Natural killer cell (primary cell): ENCODE measurements around the gene ATP5F1D. TPM values are rescaled to one million over a fixed set of nuclear protein-coding genes. Genes with fewer than 3 reads are reported as not detected.

ENCODE experiments used
- ATAC-seq, 3 donors: fragments of 150-1000 bp in 2 of 3; fragments of 200-7000 bp in 1 of 3; cut with Tn5 transposase; 1 replicate in 1 of 3; 2 replicates in 2 of 3; pipeline ENCODE4 v1.10.0; 2021; ENCODE audit warnings: mild to moderate bottlenecking in 2 of 3, moderate library complexity in 2 of 3
- DNase-seq, 2 donors: peaks; one replicate each; pipeline versions ENCODE4 v3.0.0 to v3.0.0-alpha.2; 2013 to 2021; ENCODE audit warnings: mixed read lengths in 1 of 2
- H3K27ac ChIP-seq: one replicate; pipeline ENCODE4 v1.5.1; 2013; ENCODE audit warnings: mild to moderate bottlenecking, low read length
- H3K27me3 ChIP-seq: one replicate; pipeline ENCODE4 v1.6.1; 2013; ENCODE audit warnings: low read length; ENCODE audit not compliant: control insufficient read depth, insufficient read depth
- H3K36me3 ChIP-seq: one replicate; pipeline ENCODE4 v1.6.1; 2013; ENCODE audit warnings: low read length; ENCODE audit not compliant: control insufficient read depth, insufficient read depth
- H3K4me1 ChIP-seq: one replicate; pipeline ENCODE4 v1.6.1; 2013; ENCODE audit warnings: low read length; ENCODE audit not compliant: control insufficient read depth, insufficient read depth
- H3K4me3 ChIP-seq: one replicate; pipeline ENCODE4 v1.5.1; 2013; ENCODE audit warnings: low read length
- H3K9me3 ChIP-seq: one replicate; pipeline ENCODE4 v1.6.1; 2013; ENCODE audit warnings: low read length; ENCODE audit not compliant: control insufficient read depth, insufficient read depth
- H3K27ac Mint-ChIP-seq, 2 donors: one replicate each; pipeline ENCODE4 v1.8.0; 2022; ENCODE audit warnings: mild to moderate bottlenecking in 2 of 2, mixed read lengths in 2 of 2, moderate library complexity in 1 of 2
- H3K27me3 Mint-ChIP-seq, 2 donors: one replicate each; pipeline ENCODE4 v1.8.0; 2022; ENCODE audit warnings: low read depth in 2 of 2, mixed read lengths in 2 of 2
- H3K36me3 Mint-ChIP-seq: one replicate; pipeline ENCODE4 v1.8.0; 2022; ENCODE audit warnings: mixed read lengths
- H3K4me1 Mint-ChIP-seq, 2 donors: one replicate each; pipeline ENCODE4 v1.8.0; 2022; ENCODE audit warnings: mixed read lengths in 2 of 2
- H3K4me3 Mint-ChIP-seq: one replicate; pipeline ENCODE4 v1.8.0; 2022; ENCODE audit warnings: mild to moderate bottlenecking, moderate library complexity, mixed read lengths
- H3K9me3 Mint-ChIP-seq, 2 donors: one replicate each; pipeline ENCODE4 v1.8.0; 2022; ENCODE audit warnings: mixed read lengths in 2 of 2
- WGBS: methylation state at CpG from one replicate; pipeline ENCODE4 v1.1.7; 2013; ENCODE audit warnings: missing lambda C conversion rate; ENCODE audit not compliant: insufficient coverage; 5-methylcytosine and 5-hydroxymethylcytosine counted together
- intact Hi-C: fragments of 100-400 bp; cut with micrococcal nuclease; formaldehyde crosslinking; loops from one replicate; pipeline ENCODE4 v1.14.2; 2022
- total RNA-seq, 4 donors: library from RNA; stranded (reverse); fragments of 120-200 nt in 1 of 4; gene quantifications; one replicate each; pipeline versions ENCODE4 v1.2.3 to v1.2.4, GENCODE V29; 2013 to 2022
- TF ChIP-seq, protein P1 (sequence below): fragments of 200-600 bp; IDR thresholded peaks from one replicate; pipeline ENCODE4 v1.8.0; 2022; ENCODE audit warnings: antibody characterized with exemption

The ATP5F1D gene
- total RNA-seq, 3 donors from 2014 or later (not counting 1 experiment from before 2014, with no cell fraction given), result 88.6 to 119 (median 104) TPM

DNA sequence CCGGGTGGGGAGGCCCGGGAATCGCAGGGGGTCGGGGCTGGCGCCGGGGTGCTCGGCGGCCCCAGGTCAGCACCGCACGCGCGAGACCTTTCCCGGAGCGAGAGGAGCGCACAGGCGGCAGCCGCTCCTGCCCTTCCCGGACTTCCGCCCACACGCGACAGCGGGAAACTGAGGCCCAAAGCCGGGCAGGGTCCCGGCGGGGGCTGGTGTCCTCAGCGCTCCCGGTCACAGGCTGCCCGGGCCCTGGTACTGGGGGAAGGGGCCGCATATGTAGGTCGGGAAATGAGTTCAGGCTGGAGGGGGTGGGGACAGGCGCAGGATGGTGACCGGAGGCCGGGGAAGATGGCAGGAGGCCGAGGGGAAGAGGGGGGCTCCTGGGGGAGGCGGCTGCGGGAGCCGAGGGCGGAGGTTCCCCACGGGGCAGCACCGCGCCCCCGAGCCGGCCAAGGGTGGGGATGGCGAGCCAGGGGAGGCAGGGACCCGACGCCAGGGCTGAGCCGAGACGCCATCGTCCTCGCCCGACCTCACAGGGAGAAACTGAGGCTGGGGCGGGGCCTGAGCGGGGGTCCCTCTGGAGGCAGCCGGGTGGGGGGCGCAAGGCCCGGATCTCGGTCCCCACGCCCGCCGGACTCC lies 4.4 kb upstream of the ATP5F1D start:
- Mint-ChIP-seq H3K4me3 (peak overlapping the region; percentile 65), H3K27ac (no peak overlapping the region), H3K27me3 (peaks cover 10 to 14% of the 10 kb centered on the region in 2 donors), H3K36me3 (no peaks in the 10 kb centered on the region), H3K4me1 (peaks cover 16 to 24% of the 10 kb centered on the region in 2 donors), H3K9me3 (no peaks in the 10 kb centered on the region)
- DNase-seq, result peak in 1 of 2 donors; percentile 45
- peaks cover 18% of the 10 kb centered on the region for H3K27me3 ChIP-seq
- H3K36me3 ChIP-seq, result no peaks in the 10 kb centered on the region
- under 1% methylated on average over 60 of the region's 60 CpGs for WGBS
- TF ChIP-seq, protein P1, sequence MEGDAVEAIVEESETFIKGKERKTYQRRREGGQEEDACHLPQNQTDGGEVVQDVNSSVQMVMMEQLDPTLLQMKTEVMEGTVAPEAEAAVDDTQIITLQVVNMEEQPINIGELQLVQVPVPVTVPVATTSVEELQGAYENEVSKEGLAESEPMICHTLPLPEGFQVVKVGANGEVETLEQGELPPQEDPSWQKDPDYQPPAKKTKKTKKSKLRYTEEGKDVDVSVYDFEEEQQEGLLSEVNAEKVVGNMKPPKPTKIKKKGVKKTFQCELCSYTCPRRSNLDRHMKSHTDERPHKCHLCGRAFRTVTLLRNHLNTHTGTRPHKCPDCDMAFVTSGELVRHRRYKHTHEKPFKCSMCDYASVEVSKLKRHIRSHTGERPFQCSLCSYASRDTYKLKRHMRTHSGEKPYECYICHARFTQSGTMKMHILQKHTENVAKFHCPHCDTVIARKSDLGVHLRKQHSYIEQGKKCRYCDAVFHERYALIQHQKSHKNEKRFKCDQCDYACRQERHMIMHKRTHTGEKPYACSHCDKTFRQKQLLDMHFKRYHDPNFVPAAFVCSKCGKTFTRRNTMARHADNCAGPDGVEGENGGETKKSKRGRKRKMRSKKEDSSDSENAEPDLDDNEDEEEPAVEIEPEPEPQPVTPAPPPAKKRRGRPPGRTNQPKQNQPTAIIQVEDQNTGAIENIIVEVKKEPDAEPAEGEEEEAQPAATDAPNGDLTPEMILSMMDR, result no peak
- no peak overlapping the region for H3K4me3 ChIP-seq
- peaks cover 36% of the 10 kb centered on the region for H3K4me1 ChIP-seq
- no peak for ATAC-seq
- no peak overlapping the region for H3K27ac ChIP-seq
- intact Hi-C loops, result no loop called here
- H3K9me3 ChIP-seq, result no peaks in the 10 kb centered on the region

DNA sequence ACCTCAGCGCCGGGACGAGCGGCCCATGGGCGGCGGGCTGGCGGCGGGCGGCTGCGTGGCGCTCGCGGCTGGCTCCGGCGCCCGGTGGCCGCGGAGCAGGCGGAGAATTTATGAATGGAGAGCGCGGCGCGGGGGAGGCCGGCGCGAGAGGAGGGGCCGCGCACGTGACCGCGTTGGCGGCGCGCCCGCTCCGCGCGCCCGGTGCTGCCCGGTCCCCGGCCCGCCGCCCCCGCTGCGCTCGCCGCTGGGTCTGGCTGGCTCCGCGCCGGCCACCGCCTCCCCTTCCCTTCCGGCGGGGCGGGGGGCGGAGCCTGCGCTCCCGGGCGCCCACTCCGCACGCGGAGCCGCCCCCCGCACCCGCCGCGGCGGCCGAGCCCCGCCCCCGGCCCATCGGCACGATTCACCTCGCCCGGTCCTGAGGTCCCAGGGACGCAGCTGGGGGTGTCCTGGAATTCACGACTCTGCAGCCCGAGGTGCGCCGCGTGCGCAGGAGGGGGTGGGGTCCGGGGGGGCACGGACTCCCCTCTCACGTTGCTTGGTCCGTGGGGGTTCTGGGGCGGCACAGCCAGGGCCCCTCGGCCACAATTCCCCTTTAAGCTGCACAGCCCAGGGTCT lies 3.7 kb upstream of the ATP5F1D start, which contains the start of gene CBARP:
CBARP (minus strand) TSS at position 252 of the 615 bp plus-strand sequence. CDS start 1,905 bp downstream, outside the sequence.
- intact Hi-C loops, result no loop called here
- DNase-seq, result peak in 1 of 2 donors; percentile 64

DNA sequence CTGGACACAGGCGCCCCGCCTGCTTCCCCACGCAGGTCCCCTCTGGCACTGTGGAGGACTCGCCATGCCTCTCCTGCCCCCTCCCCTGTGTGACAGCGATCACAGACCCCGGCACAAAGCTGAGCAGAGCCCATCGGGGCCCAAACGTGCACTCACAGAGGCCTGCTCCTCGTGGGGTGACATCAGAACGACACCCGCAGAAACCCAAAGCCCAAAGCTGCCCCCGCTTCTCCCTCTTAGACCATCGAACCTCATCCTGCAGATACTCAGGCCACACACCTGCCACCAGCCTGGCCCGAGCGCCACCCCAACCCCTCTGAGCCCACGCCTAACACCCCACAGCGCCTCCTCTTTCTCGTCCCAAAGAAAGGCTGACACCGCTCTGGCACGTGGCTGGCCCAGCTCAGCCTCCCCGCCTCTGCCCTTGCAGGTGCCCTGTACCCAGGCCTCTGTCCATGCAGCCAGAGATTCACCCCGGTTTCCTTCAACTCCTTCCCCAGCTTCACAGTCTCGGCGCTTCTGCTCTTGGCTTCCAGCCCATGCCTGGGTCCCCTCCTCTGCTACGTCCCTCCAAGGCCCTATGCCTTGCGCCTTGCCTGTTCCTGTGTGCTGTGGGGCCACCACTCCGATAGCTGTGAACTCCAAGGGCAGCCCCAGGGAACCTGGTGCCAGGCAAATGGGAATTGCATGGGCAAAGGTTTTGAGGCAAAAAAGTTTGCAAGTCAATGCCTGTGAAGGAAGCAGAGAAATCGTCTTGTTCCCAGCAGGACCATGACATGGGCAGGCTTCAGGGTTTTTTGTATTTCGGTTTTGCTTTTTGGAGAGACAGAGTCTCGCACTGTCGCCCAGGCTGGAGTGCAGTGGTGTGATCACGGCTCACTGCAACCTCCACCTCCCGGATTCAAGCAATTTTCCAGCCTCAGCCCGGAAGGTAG lies 2.9 kb upstream of the ATP5F1D start:
- Mint-ChIP-seq H3K4me1 (peaks cover 16 to 28% of the 10 kb centered on the region in 2 donors), H3K27ac (peak overlapping the region; percentile 67 to 86), H3K4me3 (peak overlapping the region; percentile 84), H3K36me3 (no peaks in the 10 kb centered on the region), H3K9me3 (no peaks in the 10 kb centered on the region), H3K27me3 (peaks cover 10 to 14% of the 10 kb centered on the region in 2 donors)
- Histone ChIP-seq H3K27ac (no peak overlapping the region), H3K27me3 (peaks cover 18% of the 10 kb centered on the region), H3K4me1 (peaks cover 50% of the 10 kb centered on the region), H3K36me3 (no peaks in the 10 kb centered on the region), H3K4me3 (no peak overlapping the region), H3K9me3 (no peaks in the 10 kb centered on the region)
- peak in 1 of 2 donors; percentile 45 for DNase-seq
- intact Hi-C loops, result no loop called here
- ATAC-seq, result no peak
- TF ChIP-seq, protein P1, result no peak
- 60% methylated on average over 34 of the region's 34 CpGs for WGBS

More for the DNA sequence above, 3.7 kb upstream of the ATP5F1D start, which contains the start of gene CBARP:
- H3K27me3 Mint-ChIP-seq, result peaks cover 10 to 14% of the 10 kb centered on the region in 2 donors
- H3K9me3 ChIP-seq, result no peaks in the 10 kb centered on the region
- H3K27ac Mint-ChIP-seq, result peak within 1 kb of the TSS; percentile 67 to 86
- TF ChIP-seq, protein P1, result no peak
- H3K4me3 ChIP-seq, result peak within 1 kb of the TSS; percentile 10
- peaks cover 43% of the 10 kb centered on the region for H3K4me1 ChIP-seq
- peak within 1 kb of the TSS; percentile 84 for H3K4me3 Mint-ChIP-seq
- no peak within 1 kb of the TSS for H3K27ac ChIP-seq
- under 1% methylated on average over 87 of the region's 87 CpGs for WGBS
- peaks cover 16 to 28% of the 10 kb centered on the region in 2 donors for H3K4me1 Mint-ChIP-seq
- no peaks in the 10 kb centered on the region for H3K36me3 ChIP-seq
- H3K36me3 Mint-ChIP-seq, result no peaks in the 10 kb centered on the region
- H3K27me3 ChIP-seq, result peaks cover 18% of the 10 kb centered on the region
- no peak for ATAC-seq
- H3K9me3 Mint-ChIP-seq, result no peaks in the 10 kb centered on the region
